ENCODE data around the gene AGBL4.

AGBL4 gene

DNA sequence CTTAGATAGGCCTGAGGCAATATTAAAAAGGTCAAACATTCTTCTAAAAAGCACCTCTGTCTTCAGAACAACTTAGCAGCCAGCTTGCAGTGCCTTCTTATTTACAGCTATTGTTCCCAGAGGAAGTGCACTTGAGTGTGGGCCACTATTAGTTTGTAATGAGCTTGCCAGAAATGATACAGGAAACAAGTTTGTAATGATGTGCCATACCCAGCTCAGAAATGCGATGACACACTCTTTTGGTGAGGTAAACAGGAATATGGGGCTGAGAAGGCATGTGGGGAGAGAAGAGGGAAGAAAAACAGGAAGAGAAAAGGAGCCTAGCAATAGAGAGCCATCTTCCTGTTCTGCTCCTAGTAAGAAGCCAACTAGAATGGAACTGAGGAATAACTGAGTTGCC, 295.4 kb downstream of the AGBL4 start:
- no peak for TF ChIP-seq POLR2A (IDR thresholded peaks at IDR 0.05; ENCODE audit: low read depth, low read length)
- TF ChIP-seq PAX5 (IDR thresholded peaks at IDR 0.05; ENCODE audit: insufficient read depth, low read length, severe bottlenecking): no peak
- TF ChIP-seq POU2F2 (IDR thresholded peaks at IDR 0.05; ENCODE audit: low read depth, low read length): no peak
- no peak for TF ChIP-seq POLR2AphosphoS5 (IDR thresholded peaks at IDR 0.05; ENCODE audit: low read depth, low read length)
- no peak for TF ChIP-seq TAF1 (IDR thresholded peaks at IDR 0.05; ENCODE audit: low read depth, low read length)
- no peak for TF ChIP-seq SPI1 (IDR thresholded peaks at IDR 0.05; ENCODE audit: low read depth, low read length)
- DNase-seq (ENCODE audit: insufficient read length, low spot score) (no peak), FAIRE-seq (no peak)

DNA sequence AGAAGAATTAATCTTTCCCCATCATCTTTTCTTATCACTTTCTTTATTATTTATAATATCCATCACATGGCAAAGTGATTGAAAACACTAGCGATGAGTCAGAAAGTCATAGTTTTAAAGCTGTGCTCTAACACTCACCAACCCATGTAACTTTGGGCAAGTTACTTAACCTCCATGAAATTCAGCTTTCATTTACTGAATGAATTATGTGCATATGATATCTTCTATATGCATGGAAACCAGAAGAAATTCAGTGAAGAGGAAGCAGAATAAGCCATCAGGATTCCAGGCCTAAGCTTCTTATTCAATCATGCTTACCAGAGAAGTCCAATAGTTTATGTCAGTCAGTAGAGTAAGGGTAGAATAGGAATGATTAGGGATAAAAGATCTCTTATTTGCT, 300.1 kb downstream of the AGBL4 start:
- FAIRE-seq (no peak), DNase-seq (ENCODE audit: insufficient read length, low spot score) (no peak)
- TF ChIP-seq POU2F2 (IDR thresholded peaks at IDR 0.05; ENCODE audit: low read depth, low read length) (no peak), TAF1 (IDR thresholded peaks at IDR 0.05; ENCODE audit: low read depth, low read length) (no peak), POLR2AphosphoS5 (IDR thresholded peaks at IDR 0.05; ENCODE audit: low read depth, low read length) (no peak), PAX5 (IDR thresholded peaks at IDR 0.05; ENCODE audit: insufficient read depth, low read length, severe bottlenecking) (no peak), SPI1 (IDR thresholded peaks at IDR 0.05; ENCODE audit: low read depth, low read length) (no peak), POLR2A (IDR thresholded peaks at IDR 0.05; ENCODE audit: low read depth, low read length) (no peak)

DNA sequence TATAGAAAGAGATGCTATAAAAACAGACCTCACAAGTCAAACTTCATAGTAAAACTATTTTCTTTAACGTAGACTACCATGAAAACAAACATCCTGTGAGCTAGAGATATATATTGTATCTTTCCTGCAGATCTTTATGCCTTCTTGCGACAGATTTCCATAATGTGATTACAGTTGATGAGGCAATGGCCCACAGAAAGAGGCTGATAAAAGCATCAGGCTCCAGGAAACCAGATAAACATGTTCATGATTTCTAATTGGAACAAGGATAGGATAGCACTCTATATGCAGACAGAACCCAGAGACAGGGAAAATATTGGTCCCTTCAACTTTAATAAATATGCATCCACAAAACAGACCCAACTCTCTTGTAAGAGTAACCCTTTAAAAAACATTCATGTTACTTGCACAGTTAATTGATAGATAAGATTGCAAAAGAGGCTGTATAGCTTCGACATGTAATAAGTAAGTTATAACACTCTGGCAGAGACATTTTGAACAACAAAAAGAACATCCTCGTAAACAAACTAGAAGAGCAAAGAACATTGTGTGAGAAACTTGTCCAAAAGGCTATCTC, 329.4 kb downstream of the AGBL4 start:
- FAIRE-seq: no peak
- no peak for TF ChIP-seq POLR2AphosphoS5 (IDR thresholded peaks at IDR 0.05; ENCODE audit: low read depth, low read length)
- no peak for TF ChIP-seq PAX5 (IDR thresholded peaks at IDR 0.05; ENCODE audit: insufficient read depth, low read length, severe bottlenecking)
- TF ChIP-seq SPI1 (IDR thresholded peaks at IDR 0.05; ENCODE audit: low read depth, low read length): no peak
- no peak for TF ChIP-seq POU2F2 (IDR thresholded peaks at IDR 0.05; ENCODE audit: low read depth, low read length)
- TF ChIP-seq TAF1 (IDR thresholded peaks at IDR 0.05; ENCODE audit: low read depth, low read length): no peak
- no peak for TF ChIP-seq POLR2A (IDR thresholded peaks at IDR 0.05; ENCODE audit: low read depth, low read length)
- DNase-seq (ENCODE audit: insufficient read length, low spot score): no peak

DNA sequence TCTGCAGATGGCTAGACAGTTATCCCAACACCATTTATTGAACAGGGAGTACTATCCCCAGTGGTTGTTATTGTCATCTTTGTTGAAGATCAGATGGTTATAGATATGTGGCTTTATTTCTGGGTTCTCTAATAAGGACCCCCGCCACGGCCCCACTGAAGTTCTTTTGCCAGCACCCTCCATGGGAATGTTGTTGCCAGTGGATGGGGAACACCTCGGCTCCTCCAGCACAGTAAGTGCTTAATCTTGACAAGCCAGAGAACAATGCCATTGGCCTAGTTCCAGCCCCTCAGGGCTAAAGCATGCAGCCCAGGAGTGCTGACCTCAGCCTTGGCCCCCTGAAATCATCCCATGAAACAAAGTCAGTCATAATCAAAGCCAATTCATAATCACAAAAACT, 337.6 kb downstream of the AGBL4 start:
- DNase-seq (ENCODE audit: insufficient read length, low spot score) (no peak), FAIRE-seq (no peak)
- no peak for TF ChIP-seq POU2F2 (IDR thresholded peaks at IDR 0.05; ENCODE audit: low read depth, low read length)
- no peak for TF ChIP-seq POLR2A (IDR thresholded peaks at IDR 0.05; ENCODE audit: low read depth, low read length)
- no peak for TF ChIP-seq POLR2AphosphoS5 (IDR thresholded peaks at IDR 0.05; ENCODE audit: low read depth, low read length)
- no peak for TF ChIP-seq TAF1 (IDR thresholded peaks at IDR 0.05; ENCODE audit: low read depth, low read length)
- TF ChIP-seq PAX5 (IDR thresholded peaks at IDR 0.05; ENCODE audit: insufficient read depth, low read length, severe bottlenecking): no peak
- no peak for TF ChIP-seq SPI1 (IDR thresholded peaks at IDR 0.05; ENCODE audit: low read depth, low read length)

DNA sequence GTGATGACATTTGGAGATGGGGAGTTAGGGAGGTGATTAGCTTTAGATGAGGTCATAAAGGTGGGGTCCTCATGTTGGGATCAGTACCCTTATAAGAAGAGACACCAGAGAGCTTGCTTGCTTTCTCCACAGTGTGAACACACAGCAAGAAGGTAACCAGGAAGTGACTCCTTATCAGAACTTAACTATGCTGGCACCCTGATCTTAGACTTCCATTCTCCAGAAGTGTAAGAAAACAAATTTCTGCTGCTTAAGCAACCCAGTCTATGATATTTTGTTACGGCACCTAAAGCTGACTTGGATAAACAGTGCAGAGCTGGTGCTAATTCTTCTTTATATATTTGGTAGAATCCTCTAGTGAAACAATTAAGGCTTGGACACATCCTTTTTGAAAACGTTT, 346.0 kb downstream of the AGBL4 start:
- no peak for FAIRE-seq
- DNase-seq (ENCODE audit: insufficient read length, low spot score): no peak
- TF ChIP-seq POLR2A (IDR thresholded peaks at IDR 0.05; ENCODE audit: low read depth, low read length) (no peak), POU2F2 (IDR thresholded peaks at IDR 0.05; ENCODE audit: low read depth, low read length) (no peak), POLR2AphosphoS5 (IDR thresholded peaks at IDR 0.05; ENCODE audit: low read depth, low read length) (no peak), SPI1 (IDR thresholded peaks at IDR 0.05; ENCODE audit: low read depth, low read length) (no peak), PAX5 (IDR thresholded peaks at IDR 0.05; ENCODE audit: insufficient read depth, low read length, severe bottlenecking) (no peak), TAF1 (IDR thresholded peaks at IDR 0.05; ENCODE audit: low read depth, low read length) (no peak)

DNA sequence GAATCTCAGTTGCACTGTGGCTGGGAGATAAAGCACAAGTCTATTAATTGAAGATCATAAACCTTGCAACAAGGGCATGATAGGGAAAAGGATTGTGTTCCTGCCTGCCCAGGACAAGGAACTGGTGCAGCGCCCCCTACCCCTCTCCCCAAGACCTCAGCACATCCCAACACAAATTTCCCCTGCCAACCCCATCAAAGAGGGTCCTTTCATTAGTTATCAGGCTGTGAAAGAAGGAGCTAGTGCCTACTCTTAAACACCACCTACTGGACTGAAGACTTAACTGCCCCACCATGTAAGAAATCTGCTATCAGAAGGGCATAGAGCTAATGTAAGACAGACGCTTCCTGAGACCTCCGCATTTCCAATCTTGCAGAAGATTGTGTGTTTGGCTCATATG, 372.6 kb downstream of the AGBL4 start:
- no peak for FAIRE-seq
- no peak for DNase-seq (ENCODE audit: insufficient read length, low spot score)
- TF ChIP-seq PAX5 (IDR thresholded peaks at IDR 0.05; ENCODE audit: insufficient read depth, low read length, severe bottlenecking): no peak
- TF ChIP-seq POLR2A (IDR thresholded peaks at IDR 0.05; ENCODE audit: low read depth, low read length): no peak

DNA sequence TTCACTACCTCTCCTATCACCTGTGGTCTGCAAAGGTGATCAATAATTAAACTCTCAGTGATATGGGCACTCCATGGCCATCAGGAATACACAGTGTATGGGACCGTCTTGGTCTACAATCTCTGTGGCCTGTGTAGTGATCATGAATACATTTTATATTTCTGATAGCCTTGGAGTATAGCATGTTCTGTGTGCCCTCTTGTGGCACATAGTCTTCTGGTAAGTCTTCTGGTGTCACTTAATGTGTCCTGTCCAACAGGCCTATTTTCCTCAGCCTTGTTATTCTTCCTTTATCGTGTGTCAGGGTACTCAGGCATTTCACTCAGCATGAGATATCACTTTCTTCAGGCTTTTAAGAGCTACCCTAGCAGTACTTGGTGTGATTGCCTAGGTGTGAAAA, 393.6 kb downstream of the AGBL4 start:
- FAIRE-seq (no peak), DNase-seq (ENCODE audit: insufficient read length, low spot score) (no peak)
- no peak for TF ChIP-seq TAF1 (IDR thresholded peaks at IDR 0.05; ENCODE audit: low read depth, low read length)
- no peak for TF ChIP-seq SPI1 (IDR thresholded peaks at IDR 0.05; ENCODE audit: low read depth, low read length)
- TF ChIP-seq POLR2A (IDR thresholded peaks at IDR 0.05; ENCODE audit: low read depth, low read length): no peak

DNA sequence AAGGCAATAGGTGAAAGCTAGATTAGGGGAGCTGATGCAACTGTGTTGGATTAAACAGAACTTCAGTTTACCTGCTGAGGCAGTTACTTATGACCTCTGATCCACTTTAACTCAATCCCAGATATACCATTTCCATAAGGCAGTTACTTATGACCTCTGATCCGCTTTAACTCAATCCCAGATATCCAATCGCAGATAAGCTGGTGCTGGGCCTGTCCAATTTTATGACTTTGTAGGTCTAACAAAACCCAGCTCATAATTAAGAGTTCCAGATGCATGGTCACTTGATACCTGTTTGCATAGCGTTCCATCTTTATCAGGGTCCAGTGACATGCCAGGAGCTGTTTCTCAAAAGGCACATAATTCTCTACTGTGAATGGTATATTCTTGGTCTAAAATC, 396.0 kb downstream of the AGBL4 start:
- TF ChIP-seq POU2F2 (IDR thresholded peaks at IDR 0.05; ENCODE audit: low read depth, low read length) (no peak), PAX5 (IDR thresholded peaks at IDR 0.05; ENCODE audit: insufficient read depth, low read length, severe bottlenecking) (no peak), POLR2AphosphoS5 (IDR thresholded peaks at IDR 0.05; ENCODE audit: low read depth, low read length) (no peak), SPI1 (IDR thresholded peaks at IDR 0.05; ENCODE audit: low read depth, low read length) (no peak), TAF1 (IDR thresholded peaks at IDR 0.05; ENCODE audit: low read depth, low read length) (no peak), POLR2A (IDR thresholded peaks at IDR 0.05; ENCODE audit: low read depth, low read length) (no peak)
- no peak for DNase-seq (ENCODE audit: insufficient read length, low spot score)
- no peak for FAIRE-seq

DNA sequence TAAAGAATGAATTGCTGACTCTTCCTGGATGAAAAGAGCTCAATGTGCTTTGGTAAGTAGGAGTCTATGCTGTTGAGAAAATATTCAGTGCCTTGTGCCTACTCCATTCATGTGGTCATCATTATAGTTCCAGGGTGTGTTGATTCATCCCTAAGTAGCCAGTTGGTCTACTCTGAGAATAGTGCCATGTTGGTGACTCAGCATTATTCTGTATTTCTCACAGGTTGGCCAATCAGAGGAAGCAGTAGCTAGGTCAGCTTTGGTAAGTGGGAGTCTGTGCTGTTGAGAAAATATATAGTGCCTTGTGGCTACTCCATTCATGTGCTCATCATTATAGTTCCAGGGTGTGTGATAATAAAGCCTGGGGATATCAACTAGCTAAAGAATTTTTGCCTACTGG, 397.3 kb downstream of the AGBL4 start:
- no peak for DNase-seq (ENCODE audit: insufficient read length, low spot score)
- FAIRE-seq: no peak
- no peak for TF ChIP-seq POLR2AphosphoS5 (IDR thresholded peaks at IDR 0.05; ENCODE audit: low read depth, low read length)
- no peak for TF ChIP-seq SPI1 (IDR thresholded peaks at IDR 0.05; ENCODE audit: low read depth, low read length)
- TF ChIP-seq POLR2A (IDR thresholded peaks at IDR 0.05; ENCODE audit: low read depth, low read length): no peak
- no peak for TF ChIP-seq POU2F2 (IDR thresholded peaks at IDR 0.05; ENCODE audit: low read depth, low read length)
- TF ChIP-seq TAF1 (IDR thresholded peaks at IDR 0.05; ENCODE audit: low read depth, low read length): no peak
- no peak for TF ChIP-seq PAX5 (IDR thresholded peaks at IDR 0.05; ENCODE audit: insufficient read depth, low read length, severe bottlenecking)

DNA sequence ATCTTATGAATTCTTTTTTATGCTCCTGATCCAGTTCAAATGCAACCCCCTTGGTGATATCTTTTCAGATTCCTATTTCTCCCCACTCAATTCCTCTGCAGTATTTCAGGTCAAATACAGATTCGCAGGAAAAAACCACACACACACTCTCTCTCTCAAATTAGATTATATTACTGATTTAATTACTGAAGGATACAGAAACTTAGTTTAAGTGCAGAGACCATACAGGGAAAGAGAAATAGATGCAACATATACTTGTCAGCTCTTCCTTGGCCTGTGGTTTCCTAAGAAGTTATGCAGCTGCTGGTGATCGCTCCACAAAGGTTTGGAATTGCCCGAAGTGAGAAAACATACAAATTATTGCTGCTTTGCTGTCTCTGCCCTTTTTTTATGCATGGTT, 400.9 kb downstream of the AGBL4 start:
- TF ChIP-seq TAF1 (IDR thresholded peaks at IDR 0.05; ENCODE audit: low read depth, low read length) (no peak), POU2F2 (IDR thresholded peaks at IDR 0.05; ENCODE audit: low read depth, low read length) (no peak), SPI1 (IDR thresholded peaks at IDR 0.05; ENCODE audit: low read depth, low read length) (no peak), PAX5 (IDR thresholded peaks at IDR 0.05; ENCODE audit: insufficient read depth, low read length, severe bottlenecking) (no peak), POLR2AphosphoS5 (IDR thresholded peaks at IDR 0.05; ENCODE audit: low read depth, low read length) (no peak), POLR2A (IDR thresholded peaks at IDR 0.05; ENCODE audit: low read depth, low read length) (no peak)
- no peak for FAIRE-seq
- DNase-seq (ENCODE audit: insufficient read length, low spot score): no peak
